Endothelial cell of umbilical vein (primary cell): Measurements from ENCODE around the gene SH3BP2. TPM values are rescaled to one million over a fixed set of nuclear protein-coding genes. Genes with fewer than 3 reads are reported as not detected.

ENCODE experiments used
- BruUV-seq: library from RNA; stranded (reverse); fragments of 400-500 nt; replicated peaks from 2 replicates; lab custom pipeline; 2021; lab: Mats Ljungman, UMichigan
- CTCF ChIA-PET: fragments of 300-600, 350-600 bp; sonication (Branson Sonifier 250); formaldehyde crosslinking; loops from one replicate; lab custom pipeline; 2021; ENCODE audit warnings: antibody characterized with exemption, inconsistent platforms; lab: Charles Lee
- POLR2A ChIA-PET: fragments of 300-600, 350-600 bp; sonication (Branson Sonifier 250); formaldehyde crosslinking; loops from one replicate; lab custom pipeline; 2021; ENCODE audit warnings: antibody characterized with exemption, inconsistent platforms; lab: Charles Lee
- DNase-seq: peaks from one replicate; pipeline ENCODE4 v3.0.0-alpha.2; 2011; ENCODE audit warnings: low read depth, low spot score
- FAIRE-seq: peaks from 2 replicates; lab custom pipeline; 2011; peaks lifted over from hg19 to GRCh38; lab: Jason Lieb, UNC
- H2AFZ ChIP-seq: 2 replicates; pipeline ENCODE4 v1.6.0; 2012; ENCODE audit warnings: low read depth, low read length, control low read depth, inconsistent platforms
- H3K27ac ChIP-seq: 2 replicates; pipeline ENCODE4 v1.5.1; 2011; ENCODE audit warnings: low read depth, mild to moderate bottlenecking, control low read depth, low read length, moderate library complexity; ENCODE audit not compliant: insufficient read depth
- H3K27me3 ChIP-seq, 2 experiments: 2 replicates each; pipeline versions ENCODE4 v1.6.0 to v1.6.1; 2011; ENCODE audit warnings: low read length in 2 of 2, mixed read lengths in 1 of 2; ENCODE audit not compliant: control insufficient read depth in 2 of 2, insufficient read depth in 2 of 2
- H3K36me3 ChIP-seq, 2 experiments: 2 replicates in 1 of 2; 3 replicates in 1 of 2; pipeline ENCODE4 v1.5.1; 2011; ENCODE audit warnings: low read length in 2 of 2, mild to moderate bottlenecking in 1 of 2, moderate library complexity in 1 of 2; ENCODE audit not compliant: control insufficient read depth in 2 of 2, insufficient read depth in 2 of 2; ENCODE audit errors: extremely low read depth in 1 of 2
- H3K4me1 ChIP-seq: 3 replicates; pipeline ENCODE4 v1.5.1; 2011; ENCODE audit warnings: mild to moderate bottlenecking, low read length; ENCODE audit not compliant: control insufficient read depth, insufficient read depth; ENCODE audit errors: extremely low read depth
- H3K4me2 ChIP-seq: 2 replicates; pipeline ENCODE4 v1.6.1; 2011; ENCODE audit warnings: low read length, control low read depth, mixed read lengths; ENCODE audit not compliant: insufficient read depth
- H3K4me3 ChIP-seq, 3 experiments: fragments of 200-600 bp in 1 of 3; sonication (generic), shearing (Covaris generic) in 1 of 3; replicated peaks in 1 of 3; 2 replicates each; pipeline ENCODE4 v1.5.1; 2011 to 2016; ENCODE audit warnings: control low read depth in 3 of 3, low read length in 3 of 3, mild to moderate bottlenecking in 2 of 3, inconsistent platforms in 1 of 3, low read depth in 1 of 3, moderate library complexity in 1 of 3; ENCODE audit not compliant: insufficient read depth in 1 of 3
- H3K79me2 ChIP-seq: 2 replicates; pipeline ENCODE4 v1.6.0; 2012; ENCODE audit warnings: low read length, inconsistent platforms; ENCODE audit not compliant: control insufficient read depth, insufficient read depth
- H3K9ac ChIP-seq: replicated peaks from 2 replicates; pipeline ENCODE3; 2011; ENCODE audit warnings: low read length, control low read depth; ENCODE audit not compliant: insufficient read depth; ENCODE audit errors: extremely low read depth
- H3K9me1 ChIP-seq: replicated peaks from 3 replicates; pipeline ENCODE4 v1.6.0; 2011; ENCODE audit warnings: mild to moderate bottlenecking, low read length; ENCODE audit not compliant: control insufficient read depth, insufficient read depth; ENCODE audit errors: extremely low read depth
- H3K9me3 ChIP-seq: replicated peaks from 2 replicates; pipeline ENCODE4 v1.5.1; 2012; ENCODE audit warnings: low read length, inconsistent platforms; ENCODE audit not compliant: control insufficient read depth, insufficient read depth
- H4K20me1 ChIP-seq: replicated peaks from 2 replicates; pipeline ENCODE3; 2011; ENCODE audit warnings: mild to moderate bottlenecking, low read length; ENCODE audit not compliant: control insufficient read depth, insufficient read depth; ENCODE audit errors: extremely low read depth
- CTCF ChIP-seq, 2 donors: IDR thresholded peaks; 1 replicate in 1 of 2; 2 replicates in 1 of 2; pipeline ENCODE4 v1.5.1; 2011; ENCODE audit warnings: low read length in 2 of 2, mild to moderate bottlenecking in 2 of 2, moderate library complexity in 2 of 2, control low read depth in 1 of 2, inconsistent platforms in 1 of 2, low read depth in 1 of 2; ENCODE audit not compliant: insufficient read depth in 1 of 2; ENCODE audit errors: extremely low read depth in 1 of 2
- EZH2 ChIP-seq: IDR thresholded peaks from 2 replicates; pipeline ENCODE4 v1.6.1; 2012; ENCODE audit warnings: borderline replicate concordance, low read depth, mild to moderate bottlenecking, moderate library complexity, low read length, inconsistent platforms; ENCODE audit not compliant: severe bottlenecking
- FOS ChIP-seq: IDR thresholded peaks from 2 replicates; pipeline ENCODE4 v1.6.1; 2011; ENCODE audit warnings: mild to moderate bottlenecking, low read length, moderate library complexity, borderline replicate concordance; ENCODE audit not compliant: insufficient read depth
- MAX ChIP-seq: IDR thresholded peaks from 2 replicates; pipeline ENCODE4 v1.6.1; 2011; ENCODE audit not compliant: insufficient read depth, insufficient read length
- MYC ChIP-seq: IDR thresholded peaks from one replicate; pipeline ENCODE4 v1.6.1; 2011; ENCODE audit warnings: mild to moderate bottlenecking, low read depth, low read length
- POLR2A ChIP-seq: IDR thresholded peaks from 2 replicates; pipeline ENCODE4 v1.6.1; 2012; ENCODE audit warnings: low read depth, mild to moderate bottlenecking, control low read depth, low read length
- POLR2AphosphoS5 ChIP-seq: IDR thresholded peaks from 2 replicates; pipeline ENCODE4 v1.6.1; 2012; ENCODE audit warnings: low read depth, mild to moderate bottlenecking, control low read depth, low read length, moderate library complexity; ENCODE audit not compliant: insufficient read depth
- dilution Hi-C: fragments of 300-500 bp; cut with MboI; formaldehyde crosslinking; loops from one replicate; pipeline ENCODE4 v1.15.0; 2019; ENCODE audit warnings: low sequenced_read_pairs; ENCODE audit not compliant: extremely low pct_ligation_motif_present
- intact Hi-C: fragments of 100-400 bp; cut with micrococcal nuclease; formaldehyde crosslinking; loops from one replicate; pipeline ENCODE4 v1.10.0; 2022
- polyA plus RNA-seq, 4 experiments: library from polyadenylated mRNA; depleted of rRNA in 3 of 4; stranded (reverse) in 3 of 4; unstranded in 1 of 4; fragments of >200 nt; gene quantifications; 2 replicates each; pipeline versions ENCODE4 v1.2.1 to v1.2.3, GENCODE V29; 2011 to 2012; ENCODE audit warnings: missing spikeins in 1 of 4
- total RNA-seq: library from RNA; stranded (reverse); gene quantifications from 2 replicates; pipeline ENCODE4 v1.2.3, GENCODE V29; 2021

The SH3BP2 gene
- total and polyA plus RNA-seq, 2 donors (not counting 3 experiments of a cell fraction or from before 2014, with no cell fraction given) = 69.2 to 73.9 TPM

GRCh38 chr4:2799971-2800690 lies 7.2 kb downstream of the SH3BP2 start:
- H3K27ac ChIP-seq = no peak overlapping the region
- TF ChIP-seq POLR2A (no peak), CTCF (IDR thresholded peaks at IDR 0.05; ENCODE audit: extremely low read depth in 1 of 2, insufficient read depth in 1 of 2, low read depth in 1 of 2, low read length in 2 of 2) (no peak), EZH2 (no peak), MYC (no peak), MAX (no peak), POLR2AphosphoS5 (no peak), FOS (no peak)

More at GRCh38 chr4:2799971-2800690, 7.2 kb downstream of the SH3BP2 start:
- Histone ChIP-seq H3K79me2 (peaks cover 51% of the 10 kb centered on the region), H3K9me1 (no peaks in the 10 kb centered on the region), H3K4me3 (no peak overlapping the region), H3K9ac (no peak overlapping the region), H3K4me2 (no peak overlapping the region), H3K9me3 (no peaks in the 10 kb centered on the region), H3K36me3 (no peaks in the 10 kb centered on the region), H2AFZ (no peak overlapping the region), H3K4me1 (peaks cover 64% of the 10 kb centered on the region), H3K27me3 (no peaks in the 10 kb centered on the region), H4K20me1 (no peaks in the 10 kb centered on the region)
- intact Hi-C loops (no loop called here), dilution Hi-C loops (no loop called here)
- CTCF ChIA-PET = interaction anchor here (2.3 kb wide), 1 partner anchor 18 kb away, joined by 6 read pairs; no protein-coding TSS in a partner anchor
- FAIRE-seq = no peak
- BruUV-seq = no TSS peak
- DNase-seq = no peak
- POLR2A ChIA-PET = no interaction called here
